Astrocyte (in vitro differentiated cells and primary cell): ENCODE results near the gene MMAB.

Experiments
- EZH2 ChIP-seq: IDR thresholded peaks from 2 replicates; pipeline ENCODE4 v1.6.1; 2012; ENCODE audit warnings: mild to moderate bottlenecking, low read length, inconsistent platforms; ENCODE audit not compliant: insufficient read depth
- TF ChIP-seq, protein P1 (sequence below): IDR thresholded peaks from 2 replicates; pipeline ENCODE4 v1.5.1; 2011; ENCODE audit warnings: low read depth, mild to moderate bottlenecking, inconsistent platforms, low read length, moderate library complexity; ENCODE audit not compliant: insufficient read depth

DNA sequence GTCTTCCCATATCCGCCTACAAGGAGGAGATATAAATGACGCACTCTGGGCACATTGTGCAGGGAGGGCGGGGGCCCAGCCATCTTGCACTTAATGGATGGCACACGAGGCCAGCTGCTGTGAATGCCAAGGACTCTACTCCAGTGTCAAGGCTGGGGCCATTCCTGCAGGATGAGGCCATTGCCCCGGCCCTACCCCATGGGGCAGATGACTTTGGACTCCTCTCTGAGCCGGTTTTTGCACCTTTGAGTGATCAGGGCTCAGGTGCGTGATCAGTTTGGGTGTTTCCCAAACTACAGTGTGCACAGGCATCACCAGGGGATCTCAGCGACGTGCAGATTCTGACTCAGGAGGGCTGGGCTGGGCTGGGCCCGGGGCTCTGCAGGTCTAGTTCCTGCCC is 16.1 kb downstream of the MMAB start:
- TF ChIP-seq, protein P1, sequence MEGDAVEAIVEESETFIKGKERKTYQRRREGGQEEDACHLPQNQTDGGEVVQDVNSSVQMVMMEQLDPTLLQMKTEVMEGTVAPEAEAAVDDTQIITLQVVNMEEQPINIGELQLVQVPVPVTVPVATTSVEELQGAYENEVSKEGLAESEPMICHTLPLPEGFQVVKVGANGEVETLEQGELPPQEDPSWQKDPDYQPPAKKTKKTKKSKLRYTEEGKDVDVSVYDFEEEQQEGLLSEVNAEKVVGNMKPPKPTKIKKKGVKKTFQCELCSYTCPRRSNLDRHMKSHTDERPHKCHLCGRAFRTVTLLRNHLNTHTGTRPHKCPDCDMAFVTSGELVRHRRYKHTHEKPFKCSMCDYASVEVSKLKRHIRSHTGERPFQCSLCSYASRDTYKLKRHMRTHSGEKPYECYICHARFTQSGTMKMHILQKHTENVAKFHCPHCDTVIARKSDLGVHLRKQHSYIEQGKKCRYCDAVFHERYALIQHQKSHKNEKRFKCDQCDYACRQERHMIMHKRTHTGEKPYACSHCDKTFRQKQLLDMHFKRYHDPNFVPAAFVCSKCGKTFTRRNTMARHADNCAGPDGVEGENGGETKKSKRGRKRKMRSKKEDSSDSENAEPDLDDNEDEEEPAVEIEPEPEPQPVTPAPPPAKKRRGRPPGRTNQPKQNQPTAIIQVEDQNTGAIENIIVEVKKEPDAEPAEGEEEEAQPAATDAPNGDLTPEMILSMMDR: no peak
- no peak for TF ChIP-seq EZH2
